AG09319 (cell line): ENCODE results near the gene DCTN3.

Experiments used
- DNase-seq: peaks from one replicate; pipeline ENCODE4 v3.0.0-alpha.2; 2010; ENCODE audit warnings: low read depth; ENCODE audit errors: extremely low read depth
- CTCF ChIP-seq: IDR thresholded peaks from 2 replicates; pipeline ENCODE4 v1.5.1; 2011; ENCODE audit warnings: low read depth, mild to moderate bottlenecking, inconsistent platforms, low read length, moderate library complexity

Gene DCTN3

GRCh38 chr9:34570376-34570775 is 49.9 kb downstream of the DCTN3 start:
- TF ChIP-seq CTCF = no peak
- no peak for DNase-seq

GRCh38 chr9:34568774-34569173 is 51.5 kb downstream of the DCTN3 start:
- TF ChIP-seq CTCF = no peak
- DNase-seq = no peak

GRCh38 chr9:34568133-34568532 is 52.2 kb downstream of the DCTN3 start:
- no peak for TF ChIP-seq CTCF
- no peak for DNase-seq

- no peak for TF ChIP-seq CTCF
- DNase-seq = no peak
Measured at GRCh38 chr9:34566972-34567371, 53.3 kb downstream of the DCTN3 start.

GRCh38 chr9:34566322-34566721 is 54.0 kb downstream of the DCTN3 start:
- no peak for TF ChIP-seq CTCF
- no peak for DNase-seq

GRCh38 chr9:34565856-34566255 is 54.4 kb downstream of the DCTN3 start:
- no peak for DNase-seq
- TF ChIP-seq CTCF = no peak

- no peak for TF ChIP-seq CTCF
- DNase-seq = no peak
Measured at GRCh38 chr9:34564617-34565016, 55.7 kb downstream of the DCTN3 start.
